ENCODE data around the gene ZC3H18.
A peak's percentile ranks its signal among the peaks of the same experiment; 100 is the strongest.

ZC3H18 gene

DNA sequence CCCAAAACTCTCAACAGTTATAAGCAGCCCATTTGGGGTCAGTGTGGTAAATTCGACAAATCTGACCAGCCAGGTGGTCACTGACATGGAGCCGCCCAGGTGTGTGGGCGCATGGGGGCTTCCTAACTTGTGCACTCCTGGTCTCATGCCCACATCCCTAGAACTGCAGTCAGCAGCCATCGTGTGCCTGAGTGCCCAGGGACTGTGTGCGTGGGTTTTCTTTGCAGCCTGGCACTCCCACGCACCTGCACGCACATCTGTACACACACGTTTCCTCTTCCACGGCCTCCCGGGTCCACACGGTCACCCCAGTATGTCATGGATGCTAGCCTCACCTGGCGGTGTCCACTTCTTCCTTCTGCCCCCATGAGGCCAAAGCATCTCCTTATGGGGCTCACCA, 38.9 kb upstream of the ZC3H18 start:
- Histone ChIP-seq H3K4me3 (ENCODE audit: low read length) (no peak overlapping the region), H3K27me3 (ENCODE audit: insufficient read depth, low read length, poor library complexity) (no peaks in the 10 kb centered on the region), H2BK5ac (ENCODE audit: low read length) (no peak overlapping the region), H3K36me3 (ENCODE audit: control insufficient read depth, insufficient read depth, low read length) (no peaks in the 10 kb centered on the region), H3K79me2 (ENCODE audit: control insufficient read depth, insufficient read depth, low read length) (no peaks in the 10 kb centered on the region), H4K5ac (ENCODE audit: low read length) (no peak overlapping the region), H3K4ac (ENCODE audit: low read depth, low read length) (no peak overlapping the region), H3K4me1 (ENCODE audit: control insufficient read depth, low read depth, low read length) (peaks cover 2% of the 10 kb centered on the region), H4K8ac (ENCODE audit: low read depth, low read length) (no peak overlapping the region), H3K23ac (ENCODE audit: low read length) (no peak overlapping the region), H3K79me1 (ENCODE audit: low read length) (peaks cover 4% of the 10 kb centered on the region), H2BK120ac (ENCODE audit: low read depth, low read length) (no peak overlapping the region), H2BK15ac (replicated peaks; ENCODE audit: low read depth) (no peak overlapping the region), H3K27ac (ENCODE audit: low read depth, low read length) (no peak overlapping the region), H3K18ac (ENCODE audit: low read length) (no peak overlapping the region), H3K9ac (ENCODE audit: low read length) (no peak overlapping the region), H3K56ac (ENCODE audit: low read length) (no peak overlapping the region), H2AK5ac (ENCODE audit: low read length) (no peak overlapping the region), H3K4me2 (ENCODE audit: low read length) (no peak overlapping the region)
- no peak for DNase-seq
- WGBS (ENCODE audit: extremely low coverage, insufficient coverage, low lambda C conversion rate), result no CpG with 5 or more reads among the region's 12 CpGs

DNA sequence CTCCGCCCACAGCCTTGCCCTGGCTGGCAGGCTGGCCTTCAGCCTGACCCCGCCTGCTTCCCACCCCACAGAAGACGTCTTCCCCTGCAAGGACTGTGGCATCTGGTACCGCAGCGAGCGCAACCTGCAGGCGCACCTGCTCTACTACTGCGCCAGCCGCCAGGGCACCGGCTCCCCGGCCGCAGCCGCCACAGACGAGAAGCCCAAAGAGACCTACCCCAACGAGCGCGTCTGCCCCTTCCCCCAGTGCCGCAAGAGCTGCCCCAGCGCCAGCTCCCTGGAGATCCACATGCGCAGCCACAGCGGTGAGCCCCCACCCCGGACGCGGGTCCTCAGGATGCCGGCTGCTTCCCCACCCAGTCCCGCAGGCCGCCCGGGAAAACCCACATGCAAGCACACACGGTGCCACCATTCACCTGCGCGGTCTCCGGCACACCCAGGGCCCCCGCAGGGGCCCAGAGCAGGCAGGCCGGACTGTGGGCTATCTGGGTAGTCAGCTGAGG, 38.2 kb upstream of the ZC3H18 start:
- Histone ChIP-seq H4K8ac (ENCODE audit: low read depth, low read length) (no peak overlapping the region), H3K79me2 (ENCODE audit: control insufficient read depth, insufficient read depth, low read length) (no peaks in the 10 kb centered on the region), H3K36me3 (ENCODE audit: control insufficient read depth, insufficient read depth, low read length) (no peaks in the 10 kb centered on the region), H3K18ac (ENCODE audit: low read length) (no peak overlapping the region), H2BK5ac (ENCODE audit: low read length) (no peak overlapping the region), H2BK15ac (replicated peaks; ENCODE audit: low read depth) (no peak overlapping the region), H3K4me1 (ENCODE audit: control insufficient read depth, low read depth, low read length) (peaks cover 2% of the 10 kb centered on the region), H3K23ac (ENCODE audit: low read length) (no peak overlapping the region), H3K4me2 (ENCODE audit: low read length) (no peak overlapping the region), H3K4me3 (ENCODE audit: low read length) (no peak overlapping the region), H3K27me3 (ENCODE audit: insufficient read depth, low read length, poor library complexity) (no peaks in the 10 kb centered on the region), H3K27ac (ENCODE audit: low read depth, low read length) (no peak overlapping the region), H3K9ac (ENCODE audit: low read length) (no peak overlapping the region), H3K4ac (ENCODE audit: low read depth, low read length) (no peak overlapping the region), H3K79me1 (ENCODE audit: low read length) (peaks cover 4% of the 10 kb centered on the region), H4K5ac (ENCODE audit: low read length) (no peak overlapping the region), H2BK120ac (ENCODE audit: low read depth, low read length) (no peak overlapping the region), H3K56ac (ENCODE audit: low read length) (no peak overlapping the region), H2AK5ac (ENCODE audit: low read length) (no peak overlapping the region)
- no peak for DNase-seq
- no CpG with 5 or more reads among the region's 34 CpGs for WGBS (ENCODE audit: extremely low coverage, insufficient coverage, low lambda C conversion rate)

DNA sequence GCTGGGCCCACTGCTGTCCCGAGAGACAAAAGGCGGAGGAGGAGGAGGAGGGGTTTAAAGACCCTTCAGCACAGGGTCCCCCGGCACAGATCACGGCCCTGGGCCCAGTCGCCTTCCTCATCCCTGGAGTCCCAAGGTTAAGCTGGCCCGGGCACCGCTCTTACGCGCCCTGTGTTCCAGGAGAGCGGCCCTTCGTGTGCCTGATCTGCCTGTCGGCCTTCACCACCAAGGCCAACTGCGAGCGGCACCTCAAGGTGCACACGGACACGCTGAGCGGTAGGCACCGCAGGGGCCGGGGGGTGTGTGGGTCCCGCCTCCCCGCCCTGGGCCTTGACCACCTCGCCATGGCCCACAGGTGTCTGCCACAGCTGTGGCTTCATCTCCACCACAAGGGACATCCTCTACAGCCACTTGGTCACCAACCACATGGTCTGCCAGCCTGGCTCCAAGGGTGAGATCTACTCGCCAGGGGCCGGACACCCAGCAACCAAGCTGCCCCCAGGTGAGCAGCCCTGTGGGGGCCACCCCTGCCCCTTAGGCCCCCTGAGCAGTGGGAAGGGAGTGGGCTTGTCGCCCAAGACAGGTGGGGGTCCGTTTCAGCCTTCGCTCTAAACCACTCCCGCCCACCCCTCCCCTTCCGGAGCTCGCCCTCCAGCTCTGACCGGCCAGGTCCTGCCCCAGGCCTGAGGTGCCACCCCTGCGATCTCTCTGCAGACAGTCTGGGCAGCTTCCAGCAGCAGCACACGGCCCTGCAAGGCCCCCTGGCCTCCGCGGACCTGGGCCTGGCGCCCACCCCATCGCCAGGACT, 37.6 kb upstream of the ZC3H18 start:
- H3K79me1 ChIP-seq (ENCODE audit: low read length), result peaks cover 4% of the 10 kb centered on the region
- H3K27ac ChIP-seq (ENCODE audit: low read depth, low read length), result no peak overlapping the region
- H3K18ac ChIP-seq (ENCODE audit: low read length), result peak overlapping the region; percentile 64
- H4K5ac ChIP-seq (ENCODE audit: low read length), result no peak overlapping the region
- H3K23ac ChIP-seq (ENCODE audit: low read length), result no peak overlapping the region
- H3K4me3 ChIP-seq (ENCODE audit: low read length), result no peak overlapping the region
- no peaks in the 10 kb centered on the region for H3K27me3 ChIP-seq (ENCODE audit: insufficient read depth, low read length, poor library complexity)
- H2AK5ac ChIP-seq (ENCODE audit: low read length), result no peak overlapping the region
- H3K4me1 ChIP-seq (ENCODE audit: control insufficient read depth, low read depth, low read length), result peaks cover 2% of the 10 kb centered on the region
- H3K36me3 ChIP-seq (ENCODE audit: control insufficient read depth, insufficient read depth, low read length), result no peaks in the 10 kb centered on the region
- no peak for DNase-seq
- no peak overlapping the region for H4K8ac ChIP-seq (ENCODE audit: low read depth, low read length)
- no peak overlapping the region for H2BK120ac ChIP-seq (ENCODE audit: low read depth, low read length)
- H3K4ac ChIP-seq (ENCODE audit: low read depth, low read length), result no peak overlapping the region
- no peak overlapping the region for H2BK5ac ChIP-seq (ENCODE audit: low read length)
- H2BK15ac ChIP-seq (replicated peaks; ENCODE audit: low read depth), result no peak overlapping the region
- H3K9ac ChIP-seq (ENCODE audit: low read length), result peak overlapping the region; percentile 63
- H3K79me2 ChIP-seq (ENCODE audit: control insufficient read depth, insufficient read depth, low read length), result no peaks in the 10 kb centered on the region
- H3K56ac ChIP-seq (ENCODE audit: low read length), result peak overlapping the region; percentile 67
- no peak overlapping the region for H3K4me2 ChIP-seq (ENCODE audit: low read length)
- no CpG with 5 or more reads among the region's 37 CpGs for WGBS (ENCODE audit: extremely low coverage, insufficient coverage, low lambda C conversion rate)

DNA sequence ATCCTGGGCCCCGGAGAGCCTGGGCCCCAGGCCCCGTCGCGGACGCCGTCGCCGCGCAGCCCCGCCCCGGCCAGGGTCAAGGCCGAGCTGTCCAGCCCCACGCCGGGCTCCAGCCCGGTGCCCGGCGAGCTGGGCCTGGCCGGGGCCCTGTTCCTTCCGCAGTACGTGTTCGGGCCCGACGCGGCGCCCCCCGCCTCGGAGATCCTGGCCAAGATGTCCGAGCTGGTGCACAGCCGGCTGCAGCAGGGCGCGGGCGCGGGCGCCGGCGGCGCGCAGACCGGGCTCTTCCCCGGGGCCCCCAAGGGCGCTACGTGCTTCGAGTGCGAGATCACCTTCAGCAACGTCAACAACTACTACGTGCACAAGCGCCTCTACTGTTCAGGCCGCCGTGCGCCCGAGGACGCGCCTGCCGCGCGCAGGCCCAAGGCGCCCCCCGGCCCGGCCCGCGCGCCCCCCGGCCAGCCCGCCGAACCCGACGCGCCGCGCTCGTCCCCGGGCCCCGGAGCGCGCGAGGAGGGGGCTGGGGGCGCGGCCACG, 36.8 kb upstream of the ZC3H18 start:
- no peak overlapping the region for H2BK5ac ChIP-seq (ENCODE audit: low read length)
- DNase-seq, result peak; percentile 70
- H3K27me3 ChIP-seq (ENCODE audit: insufficient read depth, low read length, poor library complexity), result no peaks in the 10 kb centered on the region
- H3K4me1 ChIP-seq (ENCODE audit: control insufficient read depth, low read depth, low read length), result peaks cover 2% of the 10 kb centered on the region
- no peak overlapping the region for H2BK120ac ChIP-seq (ENCODE audit: low read depth, low read length)
- peak overlapping the region; percentile 64 for H3K18ac ChIP-seq (ENCODE audit: low read length)
- no peak overlapping the region for H2AK5ac ChIP-seq (ENCODE audit: low read length)
- whole genome bisulfite sequencing (ENCODE audit: extremely low coverage, insufficient coverage, low lambda C conversion rate), result no CpG with 5 or more reads among the region's 79 CpGs
- no peaks in the 10 kb centered on the region for H3K36me3 ChIP-seq (ENCODE audit: control insufficient read depth, insufficient read depth, low read length)
- H3K79me1 ChIP-seq (ENCODE audit: low read length), result peaks cover 4% of the 10 kb centered on the region
- H3K4ac ChIP-seq (ENCODE audit: low read depth, low read length), result peak overlapping the region; percentile 27
- no peak overlapping the region for H4K8ac ChIP-seq (ENCODE audit: low read depth, low read length)
- peak overlapping the region; percentile 96 for H3K56ac ChIP-seq (ENCODE audit: low read length)
- H3K4me2 ChIP-seq (ENCODE audit: low read length), result peak overlapping the region; percentile 38
- H4K5ac ChIP-seq (ENCODE audit: low read length), result no peak overlapping the region
- H3K4me3 ChIP-seq (ENCODE audit: low read length), result no peak overlapping the region
- no peak overlapping the region for H2BK15ac ChIP-seq (replicated peaks; ENCODE audit: low read depth)
- H3K27ac ChIP-seq (ENCODE audit: low read depth, low read length), result peak overlapping the region; percentile 17
- H3K23ac ChIP-seq (ENCODE audit: low read length), result no peak overlapping the region
- no peaks in the 10 kb centered on the region for H3K79me2 ChIP-seq (ENCODE audit: control insufficient read depth, insufficient read depth, low read length)
- H3K9ac ChIP-seq (ENCODE audit: low read length), result peak overlapping the region; percentile 84

DNA sequence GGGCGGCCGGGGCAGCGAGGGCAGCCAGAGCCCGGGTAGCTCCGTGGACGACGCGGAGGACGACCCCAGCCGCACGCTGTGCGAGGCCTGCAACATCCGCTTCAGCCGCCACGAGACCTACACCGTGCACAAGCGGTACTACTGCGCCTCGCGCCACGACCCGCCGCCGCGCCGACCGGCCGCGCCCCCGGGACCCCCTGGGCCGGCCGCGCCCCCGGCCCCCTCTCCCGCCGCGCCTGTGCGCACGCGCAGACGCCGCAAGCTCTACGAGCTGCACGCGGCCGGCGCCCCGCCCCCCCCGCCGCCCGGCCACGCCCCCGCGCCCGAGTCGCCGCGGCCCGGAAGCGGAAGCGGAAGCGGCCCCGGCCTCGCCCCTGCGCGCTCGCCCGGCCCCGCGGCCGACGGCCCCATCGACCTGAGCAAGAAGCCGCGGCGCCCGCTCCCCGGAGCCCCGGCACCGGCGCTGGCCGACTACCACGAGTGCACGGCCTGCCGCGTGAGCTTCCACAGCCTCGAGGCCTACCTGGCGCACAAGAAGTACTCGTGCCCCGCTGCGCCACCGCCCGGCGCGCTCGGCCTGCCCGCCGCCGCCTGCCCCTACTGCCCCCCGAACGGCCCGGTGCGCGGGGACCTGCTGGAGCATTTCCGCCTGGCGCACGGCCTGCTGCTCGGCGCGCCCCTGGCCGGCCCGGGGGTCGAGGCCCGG, 36.1 kb upstream of the ZC3H18 start:
- H2BK5ac ChIP-seq (ENCODE audit: low read length), result peak overlapping the region; percentile 70
- H3K79me2 ChIP-seq (ENCODE audit: control insufficient read depth, insufficient read depth, low read length), result no peaks in the 10 kb centered on the region
- H3K18ac ChIP-seq (ENCODE audit: low read length), result peak overlapping the region; percentile 73
- peak overlapping the region; percentile 89 for H3K23ac ChIP-seq (ENCODE audit: low read length)
- no peak overlapping the region for H2BK120ac ChIP-seq (ENCODE audit: low read depth, low read length)
- H4K5ac ChIP-seq (ENCODE audit: low read length), result no peak overlapping the region
- no peaks in the 10 kb centered on the region for H3K36me3 ChIP-seq (ENCODE audit: control insufficient read depth, insufficient read depth, low read length)
- peak overlapping the region; percentile 77 for H4K8ac ChIP-seq (ENCODE audit: low read depth, low read length)
- no peak overlapping the region for H2AK5ac ChIP-seq (ENCODE audit: low read length)
- no CpG with 5 or more reads among the region's 114 CpGs for WGBS (ENCODE audit: extremely low coverage, insufficient coverage, low lambda C conversion rate)
- peak overlapping the region; percentile 48 for H3K4me2 ChIP-seq (ENCODE audit: low read length)
- H2BK15ac ChIP-seq (replicated peaks; ENCODE audit: low read depth), result no peak overlapping the region
- peak overlapping the region; percentile 89 for H3K4ac ChIP-seq (ENCODE audit: low read depth, low read length)
- H3K27me3 ChIP-seq (ENCODE audit: insufficient read depth, low read length, poor library complexity), result no peaks in the 10 kb centered on the region
- DNase-seq, result peak; percentile 71
- peaks cover 4% of the 10 kb centered on the region for H3K79me1 ChIP-seq (ENCODE audit: low read length)
- H3K4me1 ChIP-seq (ENCODE audit: control insufficient read depth, low read depth, low read length), result peaks cover 2% of the 10 kb centered on the region
- peak overlapping the region; percentile 60 for H3K27ac ChIP-seq (ENCODE audit: low read depth, low read length)
- H3K56ac ChIP-seq (ENCODE audit: low read length), result peak overlapping the region; percentile 98
- H3K9ac ChIP-seq (ENCODE audit: low read length), result peak overlapping the region; percentile 97
- peak overlapping the region; percentile 77 for H3K4me3 ChIP-seq (ENCODE audit: low read length)
